Measurements from ENCODE around the gene DENND1A.

DNA sequence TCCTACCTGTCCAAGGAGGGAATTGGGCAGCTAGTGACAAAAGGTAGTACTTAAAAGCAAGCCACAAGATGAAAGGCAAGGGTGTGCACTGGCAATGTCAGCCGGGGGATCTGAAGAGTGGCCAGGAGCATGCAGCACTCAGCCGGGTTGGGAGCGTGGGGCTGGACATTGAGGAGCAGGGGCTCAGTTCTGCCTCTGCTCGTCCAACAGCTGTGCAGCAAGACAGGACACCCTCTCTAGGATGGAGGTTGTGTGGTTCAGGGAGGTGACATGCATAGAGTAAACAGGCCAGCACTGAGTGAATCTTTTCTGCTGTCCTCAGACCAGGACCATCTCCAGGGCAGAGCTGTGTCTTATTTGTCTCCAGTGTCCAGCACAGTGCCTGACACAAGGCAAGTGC is 338.6 kb downstream of the DENND1A start:
- TF ChIP-seq CTBP1 (IDR thresholded peaks at IDR 0.05; ENCODE audit: borderline replicate concordance) (no peak), SUZ12 (IDR thresholded peaks at IDR 0.05) (no peak), ZNF384 (IDR thresholded peaks at IDR 0.05) (no peak), NFRKB (IDR thresholded peaks at IDR 0.05) (no peak), BHLHE40 (IDR thresholded peaks at IDR 0.05; ENCODE audit: borderline replicate concordance) (no peak), TARDBP (IDR thresholded peaks at IDR 0.05) (no peak)

All from HEK293T (cell line).